Upper lobe of left lung (tissue), 4 donors: ENCODE data around the gene ZNF282.
"Not testable (repeated sequence)": the region's sequence is repeated elsewhere in the genome, so short reads cannot be mapped to it uniquely, and the experiment has no call there.

Source experiments
- EP300 ChIP-seq, 4 donors: sonication (generic); formaldehyde crosslinking; IDR thresholded peaks; one replicate each; pipeline ENCODE4 v1.5.1; 2017; ENCODE audit warnings: antibody characterized with exemption in 4 of 4, control low read depth in 2 of 4
- POLR2A ChIP-seq, 4 donors: fragments of 450-650 bp; IDR thresholded peaks; one replicate each; pipeline ENCODE4 v1.5.1; 2016 to 2017; ENCODE audit warnings: antibody characterized with exemption in 4 of 4, mild to moderate bottlenecking in 2 of 4
- TF ChIP-seq, protein P1 (sequence below), 6 experiments: fragments of 450-650 bp in 4 of 6; fragments of 200-600 bp in 2 of 6; sonication (generic) in 2 of 6; IDR thresholded peaks; one replicate each; pipeline ENCODE4 v1.5.1; 2016 to 2019; ENCODE audit warnings: antibody characterized with exemption in 6 of 6

DNA sequence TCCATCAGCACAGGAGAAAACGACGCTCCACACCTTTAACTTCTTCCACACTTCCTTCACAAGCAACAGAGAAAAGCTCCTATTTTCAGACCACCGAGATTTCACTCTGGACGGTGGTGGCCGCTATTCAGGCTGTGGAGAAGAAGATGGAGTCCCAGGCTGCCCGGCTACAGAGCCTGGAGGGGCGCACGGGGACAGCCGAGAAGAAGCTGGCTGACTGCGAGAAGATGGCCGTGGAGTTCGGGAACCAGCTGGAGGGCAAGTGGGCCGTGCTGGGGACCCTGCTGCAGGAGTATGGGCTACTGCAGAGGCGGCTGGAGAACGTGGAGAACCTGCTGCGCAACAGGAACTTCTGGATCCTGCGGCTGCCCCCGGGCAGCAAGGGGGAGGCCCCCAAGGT, 54.8 kb downstream of the ZNF282 start:
- TF ChIP-seq, protein P1, sequence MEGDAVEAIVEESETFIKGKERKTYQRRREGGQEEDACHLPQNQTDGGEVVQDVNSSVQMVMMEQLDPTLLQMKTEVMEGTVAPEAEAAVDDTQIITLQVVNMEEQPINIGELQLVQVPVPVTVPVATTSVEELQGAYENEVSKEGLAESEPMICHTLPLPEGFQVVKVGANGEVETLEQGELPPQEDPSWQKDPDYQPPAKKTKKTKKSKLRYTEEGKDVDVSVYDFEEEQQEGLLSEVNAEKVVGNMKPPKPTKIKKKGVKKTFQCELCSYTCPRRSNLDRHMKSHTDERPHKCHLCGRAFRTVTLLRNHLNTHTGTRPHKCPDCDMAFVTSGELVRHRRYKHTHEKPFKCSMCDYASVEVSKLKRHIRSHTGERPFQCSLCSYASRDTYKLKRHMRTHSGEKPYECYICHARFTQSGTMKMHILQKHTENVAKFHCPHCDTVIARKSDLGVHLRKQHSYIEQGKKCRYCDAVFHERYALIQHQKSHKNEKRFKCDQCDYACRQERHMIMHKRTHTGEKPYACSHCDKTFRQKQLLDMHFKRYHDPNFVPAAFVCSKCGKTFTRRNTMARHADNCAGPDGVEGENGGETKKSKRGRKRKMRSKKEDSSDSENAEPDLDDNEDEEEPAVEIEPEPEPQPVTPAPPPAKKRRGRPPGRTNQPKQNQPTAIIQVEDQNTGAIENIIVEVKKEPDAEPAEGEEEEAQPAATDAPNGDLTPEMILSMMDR (IDR thresholded peaks at IDR 0.05) = not testable (repeated sequence)
- TF ChIP-seq EP300, POLR2A (IDR thresholded peaks at IDR 0.05): not testable (repeated sequence)
